ENCODE results near the gene ETV4.

Gene ETV4

GRCh38 chr17:43573579-43574321 is 27.6 kb upstream of the ETV4 start:
- DNase-seq (ENCODE audit: low read depth in 2 of 3, low spot score in 1 of 3) = no peak

- no peak for DNase-seq (ENCODE audit: low read depth in 2 of 3, low spot score in 1 of 3)
These were observed 26.3 kb upstream of the ETV4 start for GRCh38 chr17:43572368-43572980.

GRCh38 chr17:43570518-43570928 is 24.4 kb upstream of the ETV4 start:
- no peak for DNase-seq (ENCODE audit: low read depth in 2 of 3, low spot score in 1 of 3)

GRCh38 chr17:43568506-43569082 is 22.5 kb upstream of the ETV4 start:
- no peak for DNase-seq (ENCODE audit: low read depth in 2 of 3, low spot score in 1 of 3)

GRCh38 chr17:43563600-43564594 is 17.8 kb upstream of the ETV4 start:
- DNase-seq (ENCODE audit: low read depth in 2 of 3, low spot score in 1 of 3) = no peak

- DNase-seq (ENCODE audit: low read depth in 2 of 3, low spot score in 1 of 3) = no peak
These were observed 16.8 kb upstream of the ETV4 start for GRCh38 chr17:43562679-43563599.

GRCh38 chr17:43560461-43561427 is 14.6 kb upstream of the ETV4 start:
- no peak for DNase-seq (ENCODE audit: low read depth in 2 of 3, low spot score in 1 of 3)

- no peak for DNase-seq (ENCODE audit: low read depth in 2 of 3, low spot score in 1 of 3)
These were observed 13.1 kb upstream of the ETV4 start for GRCh38 chr17:43559161-43559816.

- no peak for DNase-seq (ENCODE audit: low read depth in 2 of 3, low spot score in 1 of 3)
These were observed 12.6 kb upstream of the ETV4 start for GRCh38 chr17:43558805-43559160.

- DNase-seq (ENCODE audit: low read depth in 2 of 3, low spot score in 1 of 3) = no peak
These were observed 10.2 kb upstream of the ETV4 start for GRCh38 chr17:43556292-43556691.

GRCh38 chr17:43554857-43555256 is 8.7 kb upstream of the ETV4 start:
- DNase-seq (ENCODE audit: low read depth in 2 of 3, low spot score in 1 of 3) = no peak

- DNase-seq (ENCODE audit: low read depth in 2 of 3, low spot score in 1 of 3) = no peak
These were observed 7.4 kb upstream of the ETV4 start for GRCh38 chr17:43553573-43553972.

GRCh38 chr17:43552229-43552837 is 6.2 kb upstream of the ETV4 start:
- DNase-seq (ENCODE audit: low read depth in 2 of 3, low spot score in 1 of 3) = no peak

- DNase-seq (ENCODE audit: low read depth in 2 of 3, low spot score in 1 of 3) = no peak
These were observed 4.6 kb upstream of the ETV4 start for GRCh38 chr17:43550754-43551153.

- DNase-seq (ENCODE audit: low read depth in 2 of 3, low spot score in 1 of 3) = no peak
These were observed 3.4 kb upstream of the ETV4 start for GRCh38 chr17:43549496-43549895.

GRCh38 chr17:43548689-43549379 is 2.7 kb upstream of the ETV4 start:
- no peak for DNase-seq (ENCODE audit: low read depth in 2 of 3, low spot score in 1 of 3)

GRCh38 chr17:43547659-43548256 is 1.6 kb upstream of the ETV4 start:
- no peak for DNase-seq (ENCODE audit: low read depth in 2 of 3, low spot score in 1 of 3)

Data from stimulated activated CD4-positive, alpha-beta T cell treated with anti-CD3 and anti-CD28 coated beads, Interleukin-12 subunit alpha, Interleukin-12 subunit beta, amount 100 ng/mL, for 48 hours (primary cell).